ENCODE data around the gene WDR82.
"Not testable (repeated sequence)": the region's sequence is repeated elsewhere in the genome, so short reads cannot be mapped to it uniquely, and the experiment has no call there.

Gene WDR82

GRCh38 chr3:52286777-52287110 lies 8.3 kb upstream of the WDR82 start:
- FAIRE-seq = no peak

- not testable (repeated sequence) for FAIRE-seq
These were observed 5.6 kb upstream of the WDR82 start for GRCh38 chr3:52284051-52284450.

- FAIRE-seq = no peak
These were observed 4.9 kb upstream of the WDR82 start for GRCh38 chr3:52283306-52283705.

GRCh38 chr3:52281981-52282801 lies 3.7 kb upstream of the WDR82 start:
- no peak for FAIRE-seq

- no peak for FAIRE-seq
These were observed 1.6 kb upstream of the WDR82 start for GRCh38 chr3:52280050-52280461.

- FAIRE-seq = no peak
These were observed 1.1 kb upstream of the WDR82 start for GRCh38 chr3:52279596-52279995.

GRCh38 chr3:52277972-52278509 lies 408 bp downstream of the WDR82 start:
- no peak for FAIRE-seq

- FAIRE-seq = no peak
These were observed 1.1 kb downstream of the WDR82 start for GRCh38 chr3:52277071-52277964.

- FAIRE-seq = not testable (repeated sequence)
These were observed 3.7 kb downstream of the WDR82 start for GRCh38 chr3:52274781-52275180.

- no peak for FAIRE-seq
These were observed 5.6 kb downstream of the WDR82 start for GRCh38 chr3:52272831-52273230.

- not testable (repeated sequence) for FAIRE-seq
These were observed 6.3 kb downstream of the WDR82 start for GRCh38 chr3:52272172-52272571.

GRCh38 chr3:52270252-52270754 lies 8.1 kb downstream of the WDR82 start:
- no peak for FAIRE-seq

GRCh38 chr3:52269776-52270175 lies 8.7 kb downstream of the WDR82 start:
- no peak for FAIRE-seq

GRCh38 chr3:52268036-52268435 lies 10.4 kb downstream of the WDR82 start:
- no peak for FAIRE-seq

GRCh38 chr3:52265387-52265786 lies 13.1 kb downstream of the WDR82 start:
- FAIRE-seq = no peak

GRCh38 chr3:52262447-52262846 lies 16.0 kb downstream of the WDR82 start:
- FAIRE-seq = no peak

- FAIRE-seq = no peak
These were observed 19.0 kb downstream of the WDR82 start for GRCh38 chr3:52259448-52259847.

GRCh38 chr3:52259035-52259434 lies 19.4 kb downstream of the WDR82 start:
- no peak for FAIRE-seq

GRCh38 chr3:52257911-52258310 lies 20.5 kb downstream of the WDR82 start:
- no peak for FAIRE-seq

GRCh38 chr3:52256622-52257021 lies 21.8 kb downstream of the WDR82 start:
- no peak for FAIRE-seq

- FAIRE-seq = no peak
These were observed 22.3 kb downstream of the WDR82 start for GRCh38 chr3:52256159-52256558.

- no peak for FAIRE-seq
These were observed 23.8 kb downstream of the WDR82 start for GRCh38 chr3:52254608-52255007.
